Stomach smooth muscle (tissue), 2 donors: ENCODE measurements around the gene EPPIN.
"Not testable (repeated sequence)": the region's sequence is repeated elsewhere in the genome, so short reads cannot be mapped to it uniquely, and the experiment has no call there.

Experiments
- H3K27ac ChIP-seq: one replicate; pipeline ENCODE4 v1.7.0; 2013; ENCODE audit warnings: mild to moderate bottlenecking, low read length, inconsistent platforms
- H3K27me3 ChIP-seq, 2 donors: one replicate each; pipeline ENCODE4 v1.7.0; 2013; ENCODE audit warnings: low read length in 2 of 2; ENCODE audit not compliant: insufficient read depth in 2 of 2, control insufficient read depth in 1 of 2
- H3K36me3 ChIP-seq, 2 donors: one replicate each; pipeline ENCODE4 v1.7.0; 2013; ENCODE audit warnings: low read length in 2 of 2; ENCODE audit not compliant: control insufficient read depth in 2 of 2, insufficient read depth in 2 of 2
- H3K4me1 ChIP-seq: one replicate; pipeline ENCODE4 v1.7.0; 2013; ENCODE audit warnings: low read length; ENCODE audit not compliant: control insufficient read depth, insufficient read depth
- H3K4me3 ChIP-seq, 2 donors: one replicate each; pipeline ENCODE4 v1.7.0; 2013; ENCODE audit warnings: low read length in 2 of 2
- H3K9ac ChIP-seq, 2 donors: one replicate each; pipeline ENCODE4 v1.7.0; 2013; ENCODE audit warnings: low read length in 2 of 2, mild to moderate bottlenecking in 1 of 2
- H3K9me3 ChIP-seq, 2 donors: one replicate each; pipeline ENCODE4 v1.7.0; 2013; ENCODE audit warnings: low read length in 2 of 2; ENCODE audit not compliant: control insufficient read depth in 2 of 2
- donor health status: healthy.
- donor health status: Pancreatic carcinoma.

EPPIN gene

DNA sequence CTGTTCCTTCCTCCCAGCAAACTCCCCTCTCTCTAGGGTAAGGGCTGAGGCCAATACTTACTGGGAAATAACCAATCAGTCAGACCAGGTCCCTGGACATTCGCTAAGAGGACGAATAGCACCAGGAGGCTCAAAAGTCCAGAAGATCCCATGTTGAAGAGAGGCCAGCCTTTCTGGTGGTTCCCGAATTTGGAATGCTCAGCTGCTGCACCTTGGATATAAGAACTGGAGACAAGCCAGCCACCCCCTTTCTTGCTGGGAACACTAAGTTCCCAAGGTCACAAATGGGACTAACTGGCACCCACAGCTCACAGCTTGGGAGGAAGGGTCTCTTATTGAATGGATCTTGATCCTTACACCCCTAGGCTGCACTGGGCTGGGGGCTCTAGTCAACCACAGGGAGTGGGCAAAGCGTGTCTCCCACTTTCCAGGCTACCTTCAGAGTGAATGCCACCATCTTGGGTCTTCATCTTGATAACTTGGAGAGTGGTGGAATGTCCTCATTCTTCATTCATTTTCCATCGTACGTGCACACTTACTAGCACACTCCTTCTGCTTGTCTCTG is at the start of gene EPPIN:
EPPIN (minus strand) TSS at position 196 of the 565 bp plus-strand sequence; CDS start at position 152, 44 bp downstream.
- Histone ChIP-seq H3K4me3 (no peak within 1 kb of the TSS), H3K27ac (no peak within 1 kb of the TSS), H3K9ac (no peak within 1 kb of the TSS), H3K9me3 (no peaks in the 10 kb centered on the region), H3K4me1 (no peaks in the 10 kb centered on the region), H3K27me3 (peaks cover 1 to 2% of the 10 kb centered on the region in 2 donors), H3K36me3 (no peaks in the 10 kb centered on the region)

DNA sequence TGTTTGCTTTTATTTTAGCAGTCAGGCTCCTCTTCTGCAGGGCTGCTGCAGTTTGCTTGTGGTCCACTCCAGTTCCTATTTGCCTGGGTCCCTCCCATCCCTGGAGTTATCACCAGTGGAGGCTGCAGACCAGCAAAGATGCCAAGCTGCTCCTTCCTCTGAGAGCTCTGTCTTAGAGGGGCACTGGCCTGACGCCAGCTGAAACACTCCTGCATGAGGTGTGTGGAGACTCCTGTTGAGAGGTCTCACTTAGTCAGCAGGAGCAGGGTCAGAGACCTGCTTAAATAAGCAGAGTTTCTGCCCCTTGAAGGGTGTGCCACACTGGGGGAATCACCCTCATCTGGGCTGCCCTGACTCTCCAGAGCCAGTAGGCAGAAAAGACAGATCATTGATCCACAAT is 48.0 kb upstream of the EPPIN start:
- Histone ChIP-seq H3K4me1 (no peaks in the 10 kb centered on the region), H3K9me3 (no peaks in the 10 kb centered on the region), H3K9ac (no peak overlapping the region), H3K4me3 (no peak overlapping the region), H3K27ac (no peak overlapping the region), H3K27me3 (peaks cover 3 to 10% of the 10 kb centered on the region in 2 donors), H3K36me3 (no peaks in the 10 kb centered on the region)

DNA sequence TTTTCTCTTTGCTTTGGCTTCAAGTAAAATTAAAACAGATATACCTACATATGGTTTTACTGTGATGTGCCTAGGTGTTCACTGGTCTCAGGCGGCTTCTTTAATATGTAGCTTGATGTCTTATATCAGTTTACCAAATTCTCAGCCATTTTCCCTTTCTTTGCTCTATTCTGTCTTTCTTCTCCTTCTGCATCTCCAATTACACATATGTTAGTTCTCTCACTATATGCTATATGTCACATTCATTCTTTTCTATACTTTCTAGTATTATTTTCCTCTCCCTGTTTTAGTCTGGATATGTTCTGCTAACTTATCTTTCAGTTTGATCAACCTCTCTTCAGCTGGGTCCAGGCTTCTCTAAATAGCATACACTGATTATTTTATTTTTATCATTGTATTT is 46.3 kb upstream of the EPPIN start:
- Histone ChIP-seq H3K27me3 (peaks cover 3 to 8% of the 10 kb centered on the region in 2 donors), H3K4me1 (no peaks in the 10 kb centered on the region), H3K9me3 (no peaks in the 10 kb centered on the region), H3K36me3 (no peaks in the 10 kb centered on the region), H3K4me3 (no peak overlapping the region), H3K9ac (no peak overlapping the region), H3K27ac (no peak overlapping the region)

DNA sequence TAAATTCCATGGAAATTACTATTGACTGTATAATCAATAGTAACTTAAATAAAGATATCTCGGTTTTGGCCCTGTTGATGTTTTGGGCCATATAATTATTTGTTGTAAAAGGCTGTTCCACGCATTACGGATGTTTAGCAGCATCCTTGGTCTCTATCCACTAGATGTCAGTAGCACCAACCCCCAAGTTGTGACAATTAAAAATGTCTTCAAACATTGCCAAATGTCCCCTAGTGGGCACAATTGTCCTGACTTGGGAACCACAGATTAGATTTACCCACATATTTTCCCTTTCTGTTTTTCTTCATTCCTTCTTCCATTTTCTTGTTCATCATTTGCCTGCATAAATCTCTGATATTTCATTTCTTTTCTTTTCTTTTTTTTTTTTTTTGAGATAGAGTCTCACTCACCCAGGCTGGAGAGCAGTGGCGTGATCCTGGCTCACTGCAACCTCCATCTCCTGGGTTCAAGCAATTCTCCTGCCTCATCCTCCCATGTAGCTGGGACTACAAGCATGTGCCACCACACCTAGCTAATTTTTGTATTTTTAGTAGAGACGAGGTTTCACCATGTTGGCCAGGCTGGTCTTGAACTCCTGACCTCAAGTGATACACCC is 45.5 kb upstream of the EPPIN start:
- no peaks in the 10 kb centered on the region for H3K9me3 ChIP-seq
- no peaks in the 10 kb centered on the region for H3K36me3 ChIP-seq
- H3K27ac ChIP-seq, result no peak overlapping the region
- no peak overlapping the region for H3K4me3 ChIP-seq
- H3K4me1 ChIP-seq, result no peaks in the 10 kb centered on the region
- H3K27me3 ChIP-seq, result peaks cover 0 to 3% of the 10 kb centered on the region in 2 donors
- H3K9ac ChIP-seq, result no peak overlapping the region

DNA sequence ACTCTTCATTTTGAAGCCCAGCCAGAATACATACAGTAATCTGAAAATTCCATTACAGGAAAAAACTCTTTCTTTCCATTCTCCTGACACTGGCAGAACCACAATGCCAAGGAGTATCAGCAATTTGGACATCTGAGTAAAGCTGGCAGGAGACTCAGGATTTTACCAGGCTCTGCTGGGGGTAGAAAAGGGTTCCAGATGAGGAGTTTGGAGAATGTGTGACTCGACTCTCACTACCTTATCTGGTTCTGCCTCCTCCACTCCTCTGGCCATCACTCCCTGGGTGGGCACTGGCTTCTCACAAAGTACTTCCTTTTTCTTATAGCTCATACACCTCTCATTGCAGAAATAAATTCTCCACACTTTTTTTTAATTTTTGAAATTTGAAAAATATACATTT is 42.5 kb upstream of the EPPIN start:
- Histone ChIP-seq H3K36me3 (no peaks in the 10 kb centered on the region), H3K4me3 (no peak overlapping the region), H3K27ac (no peak overlapping the region), H3K9ac (no peak overlapping the region), H3K27me3 (no peaks in the 10 kb centered on the region), H3K4me1 (no peaks in the 10 kb centered on the region), H3K9me3 (no peaks in the 10 kb centered on the region)

DNA sequence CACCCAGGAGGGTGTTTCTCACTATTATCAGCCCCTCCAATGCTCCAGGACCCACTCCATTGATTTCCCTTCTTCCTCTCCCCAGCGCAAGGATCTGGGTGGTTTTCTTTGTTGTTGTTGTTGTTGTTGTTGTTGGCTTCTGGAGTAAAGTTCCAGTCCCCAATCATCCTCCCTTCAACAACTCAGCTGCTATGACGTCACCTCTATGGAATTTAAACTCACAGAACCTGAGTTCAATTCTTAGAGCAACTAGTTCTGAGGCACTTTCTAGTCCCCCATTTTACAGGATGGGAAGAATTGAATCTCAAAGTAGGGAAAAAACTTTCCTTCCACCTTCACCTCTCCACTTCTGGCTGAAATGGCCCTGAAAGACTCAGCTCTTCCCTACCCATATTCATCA is 41.6 kb upstream of the EPPIN start:
- Histone ChIP-seq H3K4me3 (no peak overlapping the region), H3K9ac (no peak overlapping the region), H3K9me3 (no peaks in the 10 kb centered on the region), H3K4me1 (no peaks in the 10 kb centered on the region), H3K27me3 (no peaks in the 10 kb centered on the region), H3K36me3 (no peaks in the 10 kb centered on the region), H3K27ac (no peak overlapping the region)

DNA sequence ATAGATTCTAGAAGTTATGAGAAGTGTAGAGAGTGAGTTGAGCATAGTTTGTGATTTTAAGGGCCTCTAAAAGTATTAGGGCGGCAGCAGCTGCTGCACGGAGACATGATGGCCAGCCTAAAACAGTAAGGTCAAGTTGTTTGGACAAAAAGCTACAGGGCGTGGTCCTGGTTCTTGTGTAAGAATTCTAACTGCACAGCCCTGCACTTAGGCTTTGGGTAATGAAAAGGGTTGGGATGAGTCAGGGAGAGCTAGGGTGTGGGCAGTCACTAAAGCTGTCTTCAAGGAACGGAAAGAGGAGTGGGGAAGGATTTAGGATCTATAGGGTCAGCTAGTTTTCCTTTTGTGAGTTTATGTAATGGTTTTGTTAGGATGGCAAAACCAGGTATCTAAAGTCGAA is 38.8 kb upstream of the EPPIN start:
- not testable (repeated sequence) for H3K36me3 ChIP-seq, H3K27me3 ChIP-seq, H3K4me3 ChIP-seq, H3K9ac ChIP-seq, H3K4me1 ChIP-seq, H3K27ac ChIP-seq, H3K9me3 ChIP-seq

DNA sequence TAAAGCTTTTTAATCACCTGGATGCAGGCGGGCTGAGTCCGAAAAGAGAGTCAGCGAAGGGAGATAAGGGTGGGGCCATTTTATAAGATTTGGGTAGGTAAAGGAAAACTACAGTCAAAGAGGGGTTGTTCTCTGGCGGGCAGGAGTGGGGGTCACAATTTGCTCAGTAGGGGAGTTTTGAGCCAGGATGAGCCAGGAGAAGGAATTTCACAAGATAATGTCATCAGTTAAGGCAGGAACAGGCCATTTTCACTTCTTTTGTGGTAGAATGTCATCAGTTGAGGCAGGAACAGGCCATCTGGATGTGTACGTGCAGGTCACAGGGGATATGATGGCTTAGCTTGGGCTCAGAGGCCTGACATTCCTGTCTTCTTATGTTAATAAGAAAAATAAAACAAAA is 37.1 kb upstream of the EPPIN start:
- not testable (repeated sequence) for H3K36me3 ChIP-seq, H3K9ac ChIP-seq, H3K27me3 ChIP-seq, H3K4me1 ChIP-seq, H3K4me3 ChIP-seq, H3K9me3 ChIP-seq, H3K27ac ChIP-seq

DNA sequence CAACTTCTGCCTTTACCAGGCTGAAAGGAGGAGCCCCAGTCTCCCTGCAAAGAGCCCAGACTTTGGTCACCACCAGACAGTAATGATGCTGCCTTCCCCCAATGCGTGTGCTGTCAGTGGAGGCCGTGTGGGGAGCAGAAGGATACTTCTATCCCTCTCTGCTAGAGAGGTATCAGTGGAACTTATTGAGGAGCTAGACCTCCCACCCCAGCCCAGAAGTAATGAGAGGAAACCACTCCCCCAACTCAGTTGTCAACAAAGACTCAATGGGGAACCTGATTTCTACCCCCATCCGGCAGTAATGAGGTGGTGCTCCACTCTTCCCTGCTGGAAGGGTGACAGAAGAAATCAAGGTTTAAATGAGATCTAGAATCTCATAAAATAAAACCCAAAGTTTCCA is 36.3 kb upstream of the EPPIN start:
- Histone ChIP-seq H3K27ac (no peak overlapping the region), H3K4me1 (no peaks in the 10 kb centered on the region), H3K36me3 (no peaks in the 10 kb centered on the region), H3K9ac (no peak overlapping the region), H3K9me3 (no peaks in the 10 kb centered on the region), H3K4me3 (no peak overlapping the region), H3K27me3 (peaks cover 0 to 5% of the 10 kb centered on the region in 2 donors)

DNA sequence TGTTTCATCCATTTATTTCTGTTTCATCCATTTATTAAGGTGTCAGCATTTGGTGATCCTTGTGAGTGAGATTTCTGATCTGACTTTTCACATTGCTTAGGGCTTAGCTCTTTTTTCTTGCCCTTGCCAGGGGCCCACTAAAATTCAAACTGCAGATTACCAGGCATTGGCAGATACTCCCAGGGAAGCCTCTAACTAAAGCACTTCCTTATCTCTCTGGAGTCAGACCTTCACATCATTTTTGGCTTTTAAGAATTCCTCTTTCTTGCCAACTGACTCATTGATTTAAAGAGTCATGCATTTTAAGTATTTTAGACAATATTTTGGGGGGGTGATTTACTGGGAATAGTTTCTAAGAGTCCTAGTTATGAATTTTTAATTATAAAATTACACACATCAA is 34.5 kb upstream of the EPPIN start:
- no peak overlapping the region for H3K4me3 ChIP-seq
- no peak overlapping the region for H3K9ac ChIP-seq
- peaks cover 0 to 5% of the 10 kb centered on the region in 2 donors for H3K27me3 ChIP-seq
- H3K9me3 ChIP-seq, result no peaks in the 10 kb centered on the region
- no peaks in the 10 kb centered on the region for H3K4me1 ChIP-seq
- H3K27ac ChIP-seq, result no peak overlapping the region
- no peaks in the 10 kb centered on the region for H3K36me3 ChIP-seq

DNA sequence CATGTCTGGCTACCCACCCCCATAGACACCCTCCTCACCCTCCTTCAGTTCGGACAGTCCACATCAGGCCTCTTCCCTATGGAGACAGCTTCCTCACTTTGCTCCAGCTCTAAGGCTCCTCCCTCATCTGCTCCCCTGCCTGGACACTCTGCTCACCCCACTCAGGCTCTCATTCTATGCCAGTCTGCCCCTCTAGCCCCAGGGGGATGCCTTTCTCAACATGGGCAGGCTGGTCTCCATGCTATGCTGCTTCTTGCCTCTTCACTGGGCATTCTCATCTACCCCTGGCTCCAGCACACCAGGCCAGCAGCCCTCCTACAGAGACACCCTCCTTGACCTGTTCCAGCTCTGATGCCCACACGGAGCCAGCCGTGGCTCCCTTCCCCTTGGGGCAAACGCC is 32.0 kb upstream of the EPPIN start, which contains the start of gene WFDC8:
WFDC8 (minus strand) TSS at position 101 of the 400 bp plus-strand sequence; CDS start at position 64, 37 bp downstream.
- no peaks in the 10 kb centered on the region for H3K9me3 ChIP-seq
- peaks cover 0 to 5% of the 10 kb centered on the region in 2 donors for H3K27me3 ChIP-seq
- H3K4me3 ChIP-seq, result no peak within 1 kb of the TSS
- H3K4me1 ChIP-seq, result no peaks in the 10 kb centered on the region
- H3K36me3 ChIP-seq, result no peaks in the 10 kb centered on the region
- no peak within 1 kb of the TSS for H3K9ac ChIP-seq
- H3K27ac ChIP-seq, result no peak within 1 kb of the TSS
